GM23248 (cell line): ENCODE results near the gene CCDC88C. TPM values are rescaled to one million over a fixed set of nuclear protein-coding genes. Genes with fewer than 3 reads are reported as not detected.

Source experiments
- DNase-seq: peaks from one replicate; pipeline ENCODE4 v3.0.0-alpha.2; 2015
- H2AFZ ChIP-seq: fragments of 200-600 bp; sonication (generic); 2 replicates; pipeline ENCODE4 v1.6.1; 2016; ENCODE audit warnings: antibody characterized with exemption
- H3F3A ChIP-seq: fragments of 200-600 bp; sonication (generic); 2 replicates; pipeline ENCODE4 v1.6.1; 2016; ENCODE audit warnings: mild to moderate bottlenecking, antibody characterized with exemption, mixed run types; ENCODE audit not compliant: insufficient read depth
- H3K27ac ChIP-seq: fragments of 200-600 bp; sonication (generic); 2 replicates; pipeline ENCODE4 v1.5.1; 2016; ENCODE audit warnings: mild to moderate bottlenecking
- H3K27me3 ChIP-seq: fragments of 200-600 bp; sonication (generic); replicated peaks from 2 replicates; pipeline ENCODE4 v1.6.1; 2016; ENCODE audit warnings: mild to moderate bottlenecking; ENCODE audit not compliant: insufficient read depth
- H3K36me3 ChIP-seq: fragments of 200-600 bp; sonication (generic); 2 replicates; pipeline ENCODE4 v1.6.1; 2016; ENCODE audit warnings: low read depth, mild to moderate bottlenecking
- H3K4me1 ChIP-seq: fragments of 200-600 bp; sonication (generic); 2 replicates; pipeline ENCODE4 v1.6.1; 2016; ENCODE audit warnings: mild to moderate bottlenecking; ENCODE audit not compliant: insufficient read depth
- H3K4me2 ChIP-seq: fragments of 200-600 bp; sonication (generic); one replicate; pipeline ENCODE4 v1.6.1; 2016; ENCODE audit warnings: mild to moderate bottlenecking; ENCODE audit not compliant: unreplicated experiment
- H3K4me3 ChIP-seq: fragments of 200-600 bp; sonication (generic); 2 replicates; pipeline ENCODE4 v1.5.1; 2016; ENCODE audit warnings: mild to moderate bottlenecking
- H3K79me2 ChIP-seq: fragments of 200-600 bp; sonication (generic); 2 replicates; pipeline ENCODE4 v1.6.1; 2016; ENCODE audit warnings: mild to moderate bottlenecking; ENCODE audit not compliant: insufficient read depth
- H3K9ac ChIP-seq: fragments of 200-600 bp; sonication (generic); 2 replicates; pipeline ENCODE4 v1.6.1; 2016; ENCODE audit warnings: mild to moderate bottlenecking
- H3K9me2 ChIP-seq: fragments of 200-600 bp; sonication (generic); 2 replicates; pipeline ENCODE4 v1.6.1; 2016; ENCODE audit warnings: mixed run types, mild to moderate bottlenecking, moderate library complexity; ENCODE audit not compliant: insufficient read depth
- H3K9me3 ChIP-seq: fragments of 200-600 bp; sonication (generic); one replicate; pipeline ENCODE4 v1.6.1; 2017; ENCODE audit warnings: low read depth
- H4K20me1 ChIP-seq: fragments of 200-600 bp; sonication (generic); 2 replicates; pipeline ENCODE4 v1.6.0; 2016; ENCODE audit not compliant: insufficient read depth
- EZH2 ChIP-seq: fragments of 200-600 bp; sonication (generic); IDR thresholded peaks from 2 replicates; pipeline ENCODE4 v1.6.1; 2018; ENCODE audit warnings: antibody characterized with exemption, mild to moderate bottlenecking; ENCODE audit not compliant: insufficient read depth, poor library complexity, severe bottlenecking
- EZH2phosphoT487 ChIP-seq: fragments of 200-600 bp; sonication (generic); IDR thresholded peaks from 2 replicates; pipeline ENCODE4 v1.6.1; 2018; ENCODE audit warnings: antibody characterized with exemption, moderate library complexity, mild to moderate bottlenecking, low read depth; ENCODE audit not compliant: insufficient read depth
- WGBS, 2 experiments: methylation state at CpG; one replicate each; pipeline ENCODE4 v1.1.6; 2015 to 2017; ENCODE audit warnings: low lambda C conversion rate in 2 of 2, low coverage in 1 of 2; ENCODE audit errors: missing lambda C conversion rate in 2 of 2; 5-methylcytosine and 5-hydroxymethylcytosine counted together
- in situ Hi-C: fragments of 300-500 bp; cut with MboI; formaldehyde crosslinking; loops from 2 replicates; pipeline ENCODE4 v1.15.0; 2020
- polyA plus RNA-seq: library from polyadenylated mRNA; unstranded; fragments of >200 nt; fragmentation: Nextera tagmentation; extraction: Ambion mirVana; gene quantifications from 2 replicates; pipeline ENCODE4 v1.2.1, GENCODE V29; 2016
- total RNA-seq: library from RNA; depleted of rRNA; stranded (reverse); fragments of >200 nt; shearing (Covaris generic); gene quantifications from 2 replicates; pipeline ENCODE4 v1.2.3, GENCODE V29; 2014; rRNA removed

Gene CCDC88C
- total and polyA plus RNA-seq, 2 experiments from 2014 or later, result not detected

- Histone ChIP-seq H2AFZ (no peak overlapping the region), H3K9ac (no peak overlapping the region), H3K9me3 (no peaks in the 10 kb centered on the region), H4K20me1 (no peaks in the 10 kb centered on the region), H3K9me2 (no peaks in the 10 kb centered on the region), H3K4me2 (no peak overlapping the region), H3K4me3 (no peak overlapping the region), H3K27ac (no peak overlapping the region), H3K27me3 (no peaks in the 10 kb centered on the region), H3K79me2 (no peaks in the 10 kb centered on the region), H3K4me1 (peaks cover 7% of the 10 kb centered on the region), H3K36me3 (no peaks in the 10 kb centered on the region), H3F3A (peaks cover 14% of the 10 kb centered on the region; the same call in 1 of the 2 replicates)
- in situ Hi-C loops, result no loop called here
- WGBS, 2 experiments, result 100% methylated on average over 1 of the region's 1 CpG
- TF ChIP-seq EZH2 (no peak), EZH2phosphoT487 (no peak)
- no peak for DNase-seq
Measured at GRCh38 chr14:91223028-91223783, 194.4 kb downstream of the CCDC88C start.

Other genes with a start within 250 kb of the CCDC88C start
- gene GPR68, start 173.1 kb downstream of the CCDC88C start, total RNA-seq, result 8.6 and 10.6 TPM in 2 replicates
- 5.1 and 5.7 TPM in 2 replicates for gene GPR68, start 173.1 kb downstream of the CCDC88C start, polyA plus RNA-seq
- gene PPP4R3A, start 92.5 kb upstream of the CCDC88C start, total RNA-seq, result 36.8 and 41.1 TPM in 2 replicates
- 17.3 and 18.0 TPM in 2 replicates for gene PPP4R3A, start 92.5 kb upstream of the CCDC88C start, polyA plus RNA-seq